NCI-H226 (cell line): ENCODE measurements around the gene LRRC70.
A peak's percentile ranks its signal among the peaks of the same experiment; 100 is the strongest.

ENCODE experiments used
- DNase-seq: peaks from one replicate; pipeline ENCODE4 v3.0.0-alpha.2; 2015

Gene LRRC70

GRCh38 chr5:62575489-62575888 lies 3.1 kb upstream of the LRRC70 start:
- DNase-seq: no peak

GRCh38 chr5:62576570-62577170 lies 1.9 kb upstream of the LRRC70 start:
- DNase-seq: no peak

GRCh38 chr5:62577488-62577887 lies 1.1 kb upstream of the LRRC70 start:
- DNase-seq: no peak

GRCh38 chr5:62579761-62580160 lies 1.1 kb downstream of the LRRC70 start:
- no peak for DNase-seq

GRCh38 chr5:62581836-62582597 lies 3.4 kb downstream of the LRRC70 start:
- DNase-seq: no peak

- DNase-seq: no peak
These were observed 5.8 kb downstream of the LRRC70 start for GRCh38 chr5:62584391-62584790.

- DNase-seq: no peak
These were observed 6.7 kb downstream of the LRRC70 start for GRCh38 chr5:62585306-62585705.

- peak; percentile 35 for DNase-seq
These were observed 7.1 kb downstream of the LRRC70 start for GRCh38 chr5:62585751-62586150.

- DNase-seq: no peak
These were observed 9.1 kb downstream of the LRRC70 start for GRCh38 chr5:62587737-62588136.

GRCh38 chr5:62588668-62589067 lies 10.0 kb downstream of the LRRC70 start:
- DNase-seq: no peak

- no peak for DNase-seq
These were observed 10.9 kb downstream of the LRRC70 start for GRCh38 chr5:62589504-62589903.

GRCh38 chr5:62590387-62590786 lies 11.8 kb downstream of the LRRC70 start:
- DNase-seq: no peak

GRCh38 chr5:62592558-62592957 lies 13.9 kb downstream of the LRRC70 start:
- DNase-seq: no peak

GRCh38 chr5:62593331-62593730 lies 14.7 kb downstream of the LRRC70 start:
- no peak for DNase-seq

- DNase-seq: no peak
These were observed 15.9 kb downstream of the LRRC70 start for GRCh38 chr5:62594364-62594984.

GRCh38 chr5:62596096-62596495 lies 17.5 kb downstream of the LRRC70 start:
- no peak for DNase-seq

- DNase-seq: no peak
These were observed 18.1 kb downstream of the LRRC70 start for GRCh38 chr5:62596691-62597090.

- DNase-seq: no peak
These were observed 18.7 kb downstream of the LRRC70 start for GRCh38 chr5:62597314-62597713.

GRCh38 chr5:62600560-62601252 lies 22.1 kb downstream of the LRRC70 start:
- DNase-seq: no peak

- DNase-seq: no peak
These were observed 25.3 kb downstream of the LRRC70 start for GRCh38 chr5:62603934-62604333.

GRCh38 chr5:62605638-62606037 lies 27.0 kb downstream of the LRRC70 start:
- no peak for DNase-seq

- DNase-seq: no peak
These were observed 28.3 kb downstream of the LRRC70 start for GRCh38 chr5:62606878-62607277.

- no peak for DNase-seq
These were observed 29.0 kb downstream of the LRRC70 start for GRCh38 chr5:62607615-62608014.
